ENCODE measurements around the gene MED27.

DNA sequence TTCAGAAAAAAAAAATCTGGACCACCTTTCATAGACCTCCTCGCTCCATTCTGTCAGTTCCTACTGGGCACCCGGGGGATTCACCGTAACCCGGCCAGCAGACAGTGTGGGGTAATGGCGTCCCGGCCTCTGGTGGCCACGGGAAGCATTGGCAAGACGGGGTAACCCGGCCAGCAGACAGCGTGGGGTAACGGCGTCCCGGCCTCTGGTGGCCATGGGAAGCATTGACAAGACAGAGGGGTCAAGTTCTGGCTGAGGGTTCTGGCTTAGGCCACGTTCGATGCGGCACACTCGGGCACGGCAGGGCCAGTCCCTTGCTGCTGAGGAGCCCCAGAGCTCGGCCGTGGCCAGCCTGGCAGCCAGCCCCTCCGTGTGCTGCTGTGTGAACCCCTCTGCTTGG lies 223.6 kb downstream of the MED27 start:
- TF ChIP-seq, protein P1, sequence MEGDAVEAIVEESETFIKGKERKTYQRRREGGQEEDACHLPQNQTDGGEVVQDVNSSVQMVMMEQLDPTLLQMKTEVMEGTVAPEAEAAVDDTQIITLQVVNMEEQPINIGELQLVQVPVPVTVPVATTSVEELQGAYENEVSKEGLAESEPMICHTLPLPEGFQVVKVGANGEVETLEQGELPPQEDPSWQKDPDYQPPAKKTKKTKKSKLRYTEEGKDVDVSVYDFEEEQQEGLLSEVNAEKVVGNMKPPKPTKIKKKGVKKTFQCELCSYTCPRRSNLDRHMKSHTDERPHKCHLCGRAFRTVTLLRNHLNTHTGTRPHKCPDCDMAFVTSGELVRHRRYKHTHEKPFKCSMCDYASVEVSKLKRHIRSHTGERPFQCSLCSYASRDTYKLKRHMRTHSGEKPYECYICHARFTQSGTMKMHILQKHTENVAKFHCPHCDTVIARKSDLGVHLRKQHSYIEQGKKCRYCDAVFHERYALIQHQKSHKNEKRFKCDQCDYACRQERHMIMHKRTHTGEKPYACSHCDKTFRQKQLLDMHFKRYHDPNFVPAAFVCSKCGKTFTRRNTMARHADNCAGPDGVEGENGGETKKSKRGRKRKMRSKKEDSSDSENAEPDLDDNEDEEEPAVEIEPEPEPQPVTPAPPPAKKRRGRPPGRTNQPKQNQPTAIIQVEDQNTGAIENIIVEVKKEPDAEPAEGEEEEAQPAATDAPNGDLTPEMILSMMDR (conservative IDR thresholded peaks at IDR 0.05; ENCODE audit: low read length) = no peak
- no peak for TF ChIP-seq EZH2phosphoT487 (IDR thresholded peaks at IDR 0.05; ENCODE audit: borderline replicate concordance)
